Left renal pelvis (tissue), 4 donors: ENCODE measurements around the gene RAD23A. TPM values are rescaled to one million over a fixed set of nuclear protein-coding genes. Genes with fewer than 3 reads are reported as not detected.
"Not testable (repeated sequence)": the region's sequence is repeated elsewhere in the genome, so short reads cannot be mapped to it uniquely, and the experiment has no call there.

ENCODE experiments used
- DNase-seq, 4 donors: peaks; one replicate each; pipeline ENCODE4 v3.0.0-alpha.2; 2013; ENCODE audit warnings: low read depth in 4 of 4, low spot score in 3 of 4
- polyA plus RNA-seq, 4 donors: library from polyadenylated mRNA; unstranded; fragments of 120-200 nt; gene quantifications; one replicate each; pipeline ENCODE4 v1.2.1, GENCODE V29; 2013; ENCODE audit not compliant: insufficient read length in 4 of 4

RAD23A gene
- 10 to 100 TPM; 68.2 to 96.0 (median 74.4) TPM for polyA plus RNA-seq

GRCh38 chr19:12945479-12946091 is at the start of gene RAD23A:
Gene RAD23A (plus strand): TSS chr19:12945862. CDS start chr19:12945949, 87 bp downstream.
- DNase-seq: peak; percentile 93 to 96 (median 96)

DNA sequence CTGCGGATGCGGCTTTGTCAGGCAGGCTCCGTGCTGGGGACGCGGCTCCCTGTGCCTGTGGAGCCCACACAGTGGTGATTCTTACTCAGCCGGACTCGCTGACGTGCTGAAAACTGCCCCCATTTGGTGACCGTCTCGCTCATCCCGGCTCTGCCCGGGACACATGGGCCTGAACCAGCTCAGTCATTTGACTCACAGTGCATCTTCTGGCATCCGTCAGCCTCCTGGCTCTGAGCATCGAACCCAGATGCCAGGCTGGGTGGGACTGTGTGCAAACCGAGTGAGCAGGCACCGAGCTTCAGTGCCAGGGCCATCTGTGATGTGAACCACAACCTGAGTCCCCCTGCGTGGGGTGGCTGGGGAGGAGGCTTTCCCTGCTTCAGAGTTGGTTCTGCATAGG is 49.2 kb upstream of the RAD23A start:
- no peak for DNase-seq

DNA sequence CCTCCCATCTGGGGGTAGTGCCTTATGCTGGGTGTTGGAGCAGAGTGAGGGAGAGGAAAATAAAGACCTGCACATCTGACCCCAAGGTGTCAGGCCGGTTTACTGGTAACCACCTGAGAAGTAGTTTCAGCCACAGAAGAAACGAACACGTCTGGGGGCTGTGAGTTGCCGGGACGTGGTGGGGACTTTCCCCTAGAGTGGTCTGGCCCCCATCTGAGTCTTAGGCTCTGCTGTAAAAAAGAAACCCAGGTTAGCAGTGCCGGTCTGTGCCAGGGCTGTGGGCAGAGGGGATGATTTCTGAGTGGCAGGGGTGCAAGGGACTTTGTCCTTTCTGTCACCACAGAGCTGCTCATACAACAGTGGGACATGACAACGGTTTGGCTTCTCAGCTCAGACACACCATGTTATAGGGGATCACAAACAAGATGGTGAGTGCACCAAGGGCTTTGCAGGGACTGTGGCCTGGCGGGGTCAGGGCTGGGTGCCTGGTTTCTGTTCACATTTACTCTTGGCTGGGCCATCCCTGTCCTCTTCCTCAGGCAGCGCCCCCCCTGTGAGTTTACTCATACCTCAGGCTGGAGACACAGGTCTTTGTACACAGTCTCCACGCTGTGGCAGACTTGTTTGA is 45.7 kb upstream of the RAD23A start:
- no peak for DNase-seq

DNA sequence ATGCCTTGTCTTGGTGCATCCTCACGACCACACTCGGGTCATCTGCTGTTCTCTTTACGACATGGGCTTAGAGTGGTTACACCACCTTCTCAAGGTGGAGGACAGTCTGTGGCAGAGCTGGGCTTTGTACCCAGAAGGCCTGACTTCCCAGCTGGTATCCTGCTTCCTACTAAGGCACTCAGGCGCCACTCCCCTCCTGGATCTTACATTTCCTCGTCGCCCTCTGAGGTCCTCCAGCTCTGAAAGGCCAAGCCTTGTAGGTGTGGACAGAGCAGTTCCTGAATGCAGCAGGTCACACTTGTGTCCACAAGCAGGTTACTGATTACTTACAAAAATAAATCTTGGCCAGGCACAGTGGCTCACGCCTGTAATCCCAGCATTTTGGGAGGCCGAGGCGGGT is 38.5 kb upstream of the RAD23A start:
- DNase-seq: no peak

GRCh38 chr19:12912571-12912970 is 33.1 kb upstream of the RAD23A start:
- no peak for DNase-seq

DNA sequence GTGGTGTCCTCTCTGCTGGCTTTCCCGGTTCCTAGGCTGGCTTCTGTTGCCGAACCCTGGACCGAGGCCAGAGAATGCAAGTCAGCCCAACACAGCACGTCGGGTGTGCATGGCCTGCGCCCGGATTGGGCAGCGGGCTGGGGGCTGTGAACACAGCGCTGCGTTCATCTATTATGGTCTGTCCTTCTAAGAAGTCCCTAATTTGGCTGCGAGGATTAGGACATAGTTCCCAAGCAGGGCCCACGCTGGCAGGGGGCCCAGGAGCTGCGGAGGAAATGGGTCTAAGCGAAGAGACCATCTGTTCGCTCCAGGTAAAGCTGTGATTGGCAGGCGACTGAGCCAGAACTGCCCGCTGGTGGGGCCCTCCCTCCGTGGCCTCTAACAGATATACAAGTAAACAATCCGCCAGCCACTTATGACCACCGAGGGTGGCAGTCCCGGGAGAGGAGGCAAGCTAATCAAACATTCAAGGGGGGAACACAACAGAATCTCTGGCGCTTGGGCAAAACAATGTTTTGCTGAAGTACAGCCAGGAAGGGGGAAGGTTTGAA is 32.6 kb upstream of the RAD23A start:
- no peak for DNase-seq

GRCh38 chr19:12913851-12914690 is 31.6 kb upstream of the RAD23A start:
- DNase-seq: no peak

- not testable (repeated sequence) for DNase-seq
Observed at GRCh38 chr19:12915860-12916259, 29.8 kb upstream of the RAD23A start.

- DNase-seq: no peak
Observed at GRCh38 chr19:12918253-12918652, 27.4 kb upstream of the RAD23A start.

DNA sequence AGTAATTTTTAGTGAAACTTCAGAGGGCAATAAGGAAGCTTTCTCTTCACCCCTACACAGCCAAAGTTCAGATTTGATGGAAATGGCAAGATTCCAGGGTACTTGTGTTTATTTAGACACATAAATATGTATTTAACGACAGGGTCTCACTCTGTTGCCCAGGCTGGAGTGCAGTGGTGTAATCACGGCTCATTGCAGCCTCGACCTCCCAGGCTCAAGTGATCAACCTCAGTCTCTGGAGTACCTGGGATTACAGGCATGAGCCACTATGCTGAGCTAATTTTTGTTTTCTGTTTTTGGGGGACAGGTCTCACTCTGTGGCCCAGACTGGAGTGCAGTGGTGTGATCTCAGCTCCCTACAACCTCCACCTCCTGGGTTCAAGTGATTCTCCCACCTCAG is 24.6 kb upstream of the RAD23A start:
- no peak for DNase-seq

DNA sequence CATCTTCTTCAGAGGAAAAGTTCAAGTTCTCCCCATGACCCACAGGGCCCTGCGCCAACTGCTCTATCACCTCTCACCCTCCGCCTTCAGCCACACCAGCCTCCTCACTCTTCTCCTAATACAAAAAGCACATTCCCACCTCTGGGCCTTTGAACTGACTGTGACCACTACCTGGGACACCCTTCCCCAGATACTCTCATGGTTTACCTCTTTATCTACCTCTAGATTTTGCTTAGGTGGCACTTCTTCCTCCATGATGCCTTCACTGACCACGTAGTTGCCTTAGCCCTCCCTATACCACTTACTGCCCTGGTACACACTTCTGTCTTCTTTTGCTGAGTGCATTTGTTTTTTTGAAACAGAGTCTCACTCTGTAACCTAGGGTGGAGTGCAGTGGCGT is 22.7 kb upstream of the RAD23A start:
- DNase-seq: no peak

- DNase-seq: no peak
Observed at GRCh38 chr19:12924621-12925310, 20.9 kb upstream of the RAD23A start.

DNA sequence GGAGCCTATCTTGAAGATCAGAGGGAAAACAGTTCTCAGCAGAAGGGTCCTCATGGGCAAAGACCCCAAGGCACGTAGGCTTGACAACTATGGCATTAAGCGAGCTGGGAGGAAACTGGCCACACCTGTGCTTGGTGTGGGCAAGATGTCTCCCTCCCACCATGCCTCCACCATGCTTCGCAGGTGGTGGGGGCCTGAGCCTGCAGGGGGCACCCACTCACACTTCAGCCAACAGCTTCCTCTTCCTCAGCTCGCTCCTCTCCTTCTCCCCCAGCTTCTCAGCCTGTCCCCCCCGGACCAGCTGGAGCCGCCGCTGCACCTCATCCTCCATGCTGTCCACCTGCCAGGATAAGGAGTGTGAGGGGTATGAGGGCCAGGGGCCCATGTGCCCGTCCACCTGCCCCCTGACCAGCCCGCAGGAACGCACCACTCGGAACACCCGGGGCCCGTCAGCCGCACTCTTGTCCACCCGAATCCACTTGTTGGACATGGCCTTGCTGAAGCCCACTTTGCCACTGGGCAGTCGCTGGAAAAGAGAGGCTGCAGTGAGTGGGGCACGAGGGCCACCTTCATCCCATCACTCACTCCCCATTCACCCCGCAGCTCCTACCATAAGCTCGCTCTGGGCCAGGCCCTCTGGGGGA is 15.5 kb upstream of the RAD23A start:
- no peak for DNase-seq

DNA sequence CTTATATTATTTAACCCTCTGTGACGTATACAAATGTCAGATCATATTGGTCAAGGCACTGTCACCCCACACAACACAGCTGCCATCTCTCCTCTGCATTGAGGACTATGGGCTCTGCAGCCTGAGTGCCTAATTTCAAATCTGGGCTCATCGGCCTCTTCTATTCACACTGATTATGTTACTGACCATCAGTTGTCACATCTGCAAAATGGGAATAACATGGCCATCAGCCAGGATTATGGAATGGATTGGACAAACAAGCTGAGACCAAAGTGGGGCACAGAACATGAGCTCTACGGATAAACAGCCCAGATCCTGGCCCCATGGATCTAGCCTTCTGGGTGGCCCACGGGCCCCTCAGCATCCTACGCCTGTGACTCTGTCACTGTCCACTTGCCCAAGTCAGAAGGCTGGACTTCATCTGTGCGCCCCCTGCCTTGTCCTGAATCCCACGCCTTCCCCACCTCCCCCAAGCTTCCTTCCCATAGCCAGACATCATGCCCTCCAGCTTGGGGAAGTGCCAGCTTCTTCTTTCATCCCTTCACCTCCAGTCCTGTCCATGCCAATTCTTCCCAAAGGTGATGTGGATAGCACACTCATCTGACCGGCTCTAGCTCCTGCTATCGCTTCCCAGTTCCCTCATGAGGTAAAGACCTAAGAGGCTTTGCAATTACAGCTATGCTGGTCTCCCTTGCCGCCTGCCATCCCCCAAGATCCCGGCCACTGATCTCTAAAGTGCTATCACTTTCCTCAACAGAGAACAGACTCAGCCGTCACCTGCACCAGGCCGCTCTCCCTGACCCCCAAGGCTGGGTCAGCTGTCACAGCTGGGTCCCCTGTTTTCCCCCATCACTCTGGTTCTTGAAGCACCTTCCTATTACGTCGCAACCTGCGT is 13.0 kb upstream of the RAD23A start:
- no peak for DNase-seq

DNA sequence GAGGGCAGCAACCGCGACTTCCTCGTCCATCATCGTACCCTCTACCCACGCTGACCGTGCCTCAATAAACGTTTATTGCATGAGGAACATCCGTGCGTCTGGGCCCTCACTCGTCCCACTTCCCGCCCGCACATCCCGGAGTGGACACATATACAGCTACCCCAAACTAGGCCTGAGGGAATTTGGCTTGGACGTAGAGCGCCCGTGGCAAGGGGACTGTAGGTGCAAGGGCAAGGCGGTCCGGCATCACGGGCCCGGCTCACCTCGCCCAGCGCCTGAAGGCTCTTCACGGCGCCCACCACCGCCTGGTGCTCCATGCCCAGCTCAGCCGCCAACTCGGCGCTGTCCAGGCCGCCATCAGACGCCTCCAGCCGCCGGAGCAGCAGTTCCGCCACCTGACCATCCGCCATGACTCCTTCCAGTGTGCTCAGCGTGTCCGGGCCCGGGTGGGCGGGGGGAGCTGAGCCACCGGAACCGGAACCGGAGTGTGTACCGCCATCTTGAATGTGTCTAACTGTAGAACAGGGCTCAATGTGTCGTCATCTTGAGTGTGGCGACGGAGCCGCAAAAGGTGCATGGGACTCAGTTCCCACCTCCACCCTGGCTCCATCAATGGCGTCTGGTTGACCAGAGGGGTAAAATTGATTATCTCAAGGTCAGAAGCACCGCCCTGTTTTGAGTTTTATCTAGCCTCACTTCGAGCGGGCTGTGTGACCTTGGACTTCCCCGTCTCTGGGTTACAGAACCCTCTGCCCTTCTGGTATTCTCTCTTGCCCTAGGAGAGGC is 12.2 kb upstream of the RAD23A start, which contains the start of gene FARSA:
Gene FARSA (minus strand): TSS at position 425 of the 786 bp plus-strand sequence. CDS start 15 bp downstream, at position 410.
- DNase-seq: peak in 2 of 4 donors; percentile 81 to 82

DNA sequence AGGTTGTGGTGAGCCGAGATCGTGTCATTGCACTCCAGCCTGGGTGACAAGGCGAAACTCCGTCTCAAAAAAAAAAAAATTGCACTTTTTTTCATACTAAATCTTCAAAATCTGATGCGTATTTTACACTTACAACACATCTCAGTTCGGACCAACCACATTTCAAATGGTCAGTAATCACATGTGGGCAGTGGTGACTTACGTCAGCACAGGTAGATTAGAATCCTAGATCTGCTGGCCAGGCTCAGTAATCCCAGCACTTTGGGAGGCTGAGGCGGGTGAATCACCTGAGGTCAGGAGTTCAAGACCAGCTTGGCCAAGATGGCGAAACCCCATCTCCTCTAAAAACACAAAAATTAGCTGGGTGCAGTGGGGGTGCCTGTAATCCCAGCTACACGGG is 10.6 kb upstream of the RAD23A start:
- DNase-seq: no peak

DNA sequence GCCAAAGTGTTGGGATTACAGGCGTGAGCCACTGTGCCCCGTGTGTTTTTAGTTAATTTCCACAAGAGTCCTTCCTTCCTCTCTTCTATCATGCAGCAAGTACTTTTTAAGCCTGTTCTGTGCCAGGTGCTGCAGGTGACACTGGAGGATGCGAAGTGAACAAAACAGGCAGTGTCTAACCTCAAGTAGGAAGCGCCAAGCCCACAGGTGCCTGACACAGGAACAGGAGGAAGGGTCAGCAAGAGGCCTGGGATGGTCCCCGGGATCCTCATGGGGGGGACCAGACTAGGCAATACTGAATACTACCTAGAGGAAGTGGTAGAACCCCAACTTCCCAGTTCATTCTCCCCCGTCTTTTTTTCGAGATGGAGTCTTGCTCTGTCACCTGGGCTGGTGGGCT is 9.1 kb upstream of the RAD23A start:
- no peak for DNase-seq
